ENCODE results near the gene WDR90. TPM values are rescaled to one million over a fixed set of nuclear protein-coding genes. Genes with fewer than 3 reads are reported as not detected.

WDR90 gene
- total RNA-seq, 1 experiment from 2014 or later: 68.2 TPM

- no peaks in the 10 kb centered on the region for H3K79me2 ChIP-seq (ENCODE audit: insufficient read depth, low read length)
- no CpG with 5 or more reads among the region's 43 CpGs for WGBS (ENCODE audit: extremely low coverage, insufficient read length, low lambda C conversion rate)
- TF ChIP-seq CTCF (conservative IDR thresholded peaks at IDR 0.05): peak; percentile 72
- H2BK20ac ChIP-seq (ENCODE audit: low read depth, low read length, poor library complexity, severe bottlenecking): no peak overlapping the region
- H4K91ac ChIP-seq (ENCODE audit: insufficient read length, low read depth, low read length): no peak overlapping the region
- Mint-ChIP-seq H3K4me3 (peak overlapping the region in 1 of 2 experiments; percentile 62; a peak in 1 of 5 replicates), H3K27me3 (ENCODE audit: low read depth) (no peaks in the 10 kb centered on the region), H3K4me1 (peaks cover 0 to 5% of the 10 kb centered on the region in 2 experiments; a peak in 2 of 4 replicates), H3K27ac (no peak overlapping the region), H3K36me3 (ENCODE audit: insufficient read depth in 1 of 3, low read depth in 3 of 3) (peaks cover 2 to 13% (median 8%) of the 10 kb centered on the region in 3 experiments; a peak in 5 of 7 replicates), H3K9me3 (no peaks in the 10 kb centered on the region)
- no peaks in the 10 kb centered on the region for H4K20me1 ChIP-seq (ENCODE audit: control insufficient read depth, insufficient read depth, insufficient read length)
- H3K4ac ChIP-seq (ENCODE audit: low read depth, low read length): no peak overlapping the region
- no peak overlapping the region for H3K23ac ChIP-seq (ENCODE audit: insufficient read length, low read depth, low read length)
- H3K27me3 ChIP-seq (ENCODE audit: insufficient read depth, low read length): no peaks in the 10 kb centered on the region
- no peak overlapping the region for H2AK5ac ChIP-seq (ENCODE audit: insufficient read length, low read length)
- DNase-seq: peak; percentile 95
- no peak overlapping the region for H3K14ac ChIP-seq (ENCODE audit: insufficient read depth, low read length)
- H3T11ph ChIP-seq (ENCODE audit: low read length): no peak overlapping the region
- no peaks in the 10 kb centered on the region for H3K9me3 ChIP-seq (ENCODE audit: control insufficient read depth, low read depth, low read length)
- H3K56ac ChIP-seq (ENCODE audit: insufficient read length, low read depth, low read length): no peak overlapping the region
- no peaks in the 10 kb centered on the region; the same call in 1 of the 2 replicates for H3K4me1 ChIP-seq (ENCODE audit: insufficient read depth, low read length)
- H2AFZ ChIP-seq (ENCODE audit: low read length): no peak overlapping the region
- no peaks in the 10 kb centered on the region for H3K23me2 ChIP-seq (ENCODE audit: insufficient read length, low read depth, low read length, poor library complexity, severe bottlenecking)
- no peaks in the 10 kb centered on the region for H3K79me1 ChIP-seq (ENCODE audit: insufficient read depth, low read depth, low read length, poor library complexity, severe bottlenecking)
- no peak overlapping the region for H3K4me2 ChIP-seq (ENCODE audit: insufficient read depth, insufficient read length, low read length)
- H2BK5ac ChIP-seq (ENCODE audit: insufficient read length, low read length): no peak overlapping the region
- no peak overlapping the region for H2BK12ac ChIP-seq (ENCODE audit: insufficient read length, low read depth, low read length)
- H4K8ac ChIP-seq (replicated peaks; ENCODE audit: insufficient read length, low read depth, low read length): no peak overlapping the region
- H4K5ac ChIP-seq (ENCODE audit: insufficient read length, low read depth, low read length): no peak overlapping the region
- no peak overlapping the region for H3K27ac ChIP-seq (ENCODE audit: insufficient read length, low read depth, low read length)
- H3K18ac ChIP-seq (ENCODE audit: insufficient read length, low read depth, low read length): peak overlapping the region; percentile 50
- H2BK15ac ChIP-seq (ENCODE audit: low read depth, low read length): no peak overlapping the region; the same call in 1 of the 2 replicates
- no peak overlapping the region for H3K9ac ChIP-seq (ENCODE audit: extremely low read depth, insufficient read length, low read length)
- H2BK120ac ChIP-seq (ENCODE audit: low read depth, low read length, poor library complexity, severe bottlenecking): no peak overlapping the region
Observed at GRCh38 chr16:660459-661183, 11.5 kb downstream of the WDR90 start.
